Measurements from ENCODE around the gene AAMP. TPM values are rescaled to one million over a fixed set of nuclear protein-coding genes. Genes with fewer than 3 reads are reported as not detected.

The AAMP gene
- polyA plus RNA-seq, 1 experiment = 51.6 TPM

GRCh38 chr2:218255446-218255845 lies 14.5 kb downstream of the AAMP start:
- POLR2A ChIA-PET = interaction anchor here (0.6 to 1.9 kb wide), 2 partner anchors 10 to 101 kb away, joined by 8 to 12 read pairs; no protein-coding TSS in a partner anchor
- Histone ChIP-seq H3K27ac (ENCODE audit: low read depth, low read length) (no peak overlapping the region), H3K9me3 (ENCODE audit: control insufficient read depth, insufficient read depth, low read length) (no peaks in the 10 kb centered on the region), H3K27me3 (ENCODE audit: control insufficient read depth, insufficient read depth, low read length) (no peaks in the 10 kb centered on the region), H3K4me3 (ENCODE audit: low read depth, low read length) (no peak overlapping the region)
- no peak for TF ChIP-seq CTCF (IDR thresholded peaks at IDR 0.05; ENCODE audit: low read depth, low read length)
- DNase-seq (ENCODE audit: low read depth, low spot score) = peak; percentile 20
- CTCF ChIA-PET = interaction anchor here (1.1 to 1.5 kb wide), 2 partner anchors 11 to 467 kb away, joined by 3 read pairs; no protein-coding TSS in a partner anchor

GRCh38 chr2:218253232-218253625 lies 16.7 kb downstream of the AAMP start:
- no peak overlapping the region for H3K4me3 ChIP-seq (ENCODE audit: low read depth, low read length)
- no peak for DNase-seq (ENCODE audit: low read depth, low spot score)
- ChIA-PET POLR2A (interaction anchor here (0.7 to 1.2 kb wide), 2 partner anchors 16 to 24 kb away, joined by 3 to 4 read pairs; no protein-coding TSS in a partner anchor), CTCF (interaction anchor here (0.7 to 1.2 kb wide), 2 partner anchors 18 to 22 kb away, joined by 3 to 4 read pairs; no protein-coding TSS in a partner anchor)
- no peaks in the 10 kb centered on the region for H3K27me3 ChIP-seq (ENCODE audit: control insufficient read depth, insufficient read depth, low read length)
- no peaks in the 10 kb centered on the region for H3K9me3 ChIP-seq (ENCODE audit: control insufficient read depth, insufficient read depth, low read length)
- H3K27ac ChIP-seq (ENCODE audit: low read depth, low read length) = no peak overlapping the region
- no peak for TF ChIP-seq CTCF (IDR thresholded peaks at IDR 0.05; ENCODE audit: low read depth, low read length)

GRCh38 chr2:218252509-218253231 lies 17.3 kb downstream of the AAMP start:
- Histone ChIP-seq H3K27me3 (ENCODE audit: control insufficient read depth, insufficient read depth, low read length) (no peaks in the 10 kb centered on the region), H3K27ac (ENCODE audit: low read depth, low read length) (peak overlapping the region; percentile 47), H3K9me3 (ENCODE audit: control insufficient read depth, insufficient read depth, low read length) (no peaks in the 10 kb centered on the region), H3K4me3 (ENCODE audit: low read depth, low read length) (no peak overlapping the region)
- POLR2A ChIA-PET = interaction anchor here (0.7 to 1.2 kb wide), 2 partner anchors 15 to 23 kb away, joined by 3 to 4 read pairs; no protein-coding TSS in a partner anchor
- DNase-seq (ENCODE audit: low read depth, low spot score) = no peak
- CTCF ChIA-PET = interaction anchor here (1.2 kb wide), 1 partner anchor 21 kb away, joined by 3 read pairs; no protein-coding TSS in a partner anchor
- TF ChIP-seq CTCF (IDR thresholded peaks at IDR 0.05; ENCODE audit: low read depth, low read length) = no peak

- CTCF ChIA-PET = no interaction called here
- Histone ChIP-seq H3K4me3 (ENCODE audit: low read depth, low read length) (no peak overlapping the region), H3K27ac (ENCODE audit: low read depth, low read length) (no peak overlapping the region), H3K9me3 (ENCODE audit: control insufficient read depth, insufficient read depth, low read length) (no peaks in the 10 kb centered on the region), H3K27me3 (ENCODE audit: control insufficient read depth, insufficient read depth, low read length) (no peaks in the 10 kb centered on the region)
- POLR2A ChIA-PET = no interaction called here
- no peak for DNase-seq (ENCODE audit: low read depth, low spot score)
- no peak for TF ChIP-seq CTCF (IDR thresholded peaks at IDR 0.05; ENCODE audit: low read depth, low read length)
These were observed 20.2 kb downstream of the AAMP start for GRCh38 chr2:218249691-218250090.

GRCh38 chr2:218245214-218245613 lies 24.7 kb downstream of the AAMP start:
- CTCF ChIA-PET = no interaction called here
- Histone ChIP-seq H3K4me3 (ENCODE audit: low read depth, low read length) (no peak overlapping the region), H3K27ac (ENCODE audit: low read depth, low read length) (no peak overlapping the region), H3K27me3 (ENCODE audit: control insufficient read depth, insufficient read depth, low read length) (no peaks in the 10 kb centered on the region), H3K9me3 (ENCODE audit: control insufficient read depth, insufficient read depth, low read length) (no peaks in the 10 kb centered on the region)
- DNase-seq (ENCODE audit: low read depth, low spot score) = no peak
- POLR2A ChIA-PET = interaction anchor here (0.6 to 1.7 kb wide), 2 partner anchors 11 to 14 kb away, joined by 8 to 9 read pairs; no protein-coding TSS in a partner anchor
- no peak for TF ChIP-seq CTCF (IDR thresholded peaks at IDR 0.05; ENCODE audit: low read depth, low read length)
